Esophagus squamous epithelium (tissue), 5 donors: ENCODE results near the gene MSN. TPM values are rescaled to one million over a fixed set of nuclear protein-coding genes. Genes with fewer than 3 reads are reported as not detected.

Source experiments
- DNase-seq: peaks from one replicate; lab custom pipeline; 2025; lab: John Stamatoyannopoulos, UW
- H3K27ac ChIP-seq, 4 donors: fragments of 200-600 bp; sonication (generic); one replicate each; pipeline ENCODE4 v1.5.1; 2016 to 2019; ENCODE audit warnings: mild to moderate bottlenecking in 1 of 4
- H3K27me3 ChIP-seq, 4 donors: fragments of 200-600 bp; sonication (generic); 1 replicate in 3 of 4; 2 replicates in 1 of 4; pipeline versions ENCODE4 v1.5.1 to v1.6.0; 2017 to 2021; ENCODE audit warnings: antibody characterized with exemption in 1 of 4
- H3K36me3 ChIP-seq, 3 donors: fragments of 200-600 bp; sonication (generic); one replicate each; pipeline ENCODE4 v1.5.1; 2016 to 2019
- H3K4me1 ChIP-seq, 3 donors: fragments of 200-600 bp; sonication (generic); one replicate each; pipeline ENCODE4 v1.5.1; 2017 to 2019
- H3K4me3 ChIP-seq, 4 donors: fragments of 200-600 bp; sonication (generic); 1 replicate in 3 of 4; 2 replicates in 1 of 4; pipeline ENCODE4 v1.5.1; 2016 to 2019; ENCODE audit warnings: mild to moderate bottlenecking in 2 of 4, moderate library complexity in 1 of 4
- H3K9me3 ChIP-seq, 3 donors: fragments of 200-600 bp; sonication (generic); one replicate each; pipeline ENCODE4 v1.5.1; 2016 to 2019
- CTCF ChIP-seq, 6 experiments: fragments of 450-650 bp in 4 of 6; fragments of 200-600 bp in 2 of 6; sonication (generic) in 2 of 6; IDR thresholded peaks; one replicate each; pipeline ENCODE4 v1.5.1; 2016 to 2019; ENCODE audit warnings: antibody characterized with exemption in 6 of 6, mild to moderate bottlenecking in 4 of 6, moderate library complexity in 4 of 6
- POLR2A ChIP-seq, 4 donors: fragments of 450-650 bp; IDR thresholded peaks; one replicate each; pipeline ENCODE4 v1.6.1; 2017; ENCODE audit warnings: antibody characterized with exemption in 4 of 4, mild to moderate bottlenecking in 4 of 4, moderate library complexity in 3 of 4
- WGBS, 2 donors: methylation state at CpG; one replicate each; pipeline ENCODE4 v1.1.5; 2018; 5-methylcytosine and 5-hydroxymethylcytosine counted together
- intact Hi-C: fragments of 100-400 bp; cut with DNase I; formaldehyde crosslinking; loops from one replicate; pipeline ENCODE4 v1.15.0; 2022
- total RNA-seq, 4 donors: library from RNA; depleted of rRNA; stranded (reverse); fragments of >200 nt; gene quantifications; one replicate each; pipeline ENCODE4 v1.1.0, GENCODE V29; 2016
- donor health status: DM: yes; HTN: yes; CAD: no.

The MSN gene
- total RNA-seq, 4 donors from 2014 or later: 62.4 to 158 (median 133) TPM

- TF ChIP-seq CTCF (IDR thresholded peaks at IDR 0.05) (no peak), POLR2A (IDR thresholded peaks at IDR 0.05) (no peak)
- DNase-seq: no peak
- Histone ChIP-seq H3K4me3 (no peak overlapping the region), H3K27ac (no peak overlapping the region), H3K36me3 (peaks cover 0 to 56% (median 24%) of the 10 kb centered on the region in 3 donors), H3K27me3 (no peaks in the 10 kb centered on the region), H3K4me1 (peaks cover 0 to 10% (median 0%) of the 10 kb centered on the region in 3 donors), H3K9me3 (no peaks in the 10 kb centered on the region)
- intact Hi-C loops: loop anchor here (10.0 kb wide), 1 partner anchor 243 kb away; no protein-coding TSS in a partner anchor
- 61 to 63% methylated on average over 2 of the region's 2 CpGs for WGBS, 2 donors
These were observed 74.4 kb downstream of the MSN start for GRCh38 chrX:65741823-65742222.

- no peak for DNase-seq
- TF ChIP-seq POLR2A (IDR thresholded peaks at IDR 0.05) (no peak), CTCF (IDR thresholded peaks at IDR 0.05) (no peak)
- Histone ChIP-seq H3K4me3 (no peak overlapping the region), H3K27me3 (no peaks in the 10 kb centered on the region), H3K36me3 (peaks cover 0 to 25% (median 7%) of the 10 kb centered on the region in 3 donors), H3K4me1 (peaks cover 0 to 10% (median 0%) of the 10 kb centered on the region in 3 donors), H3K27ac (no peak overlapping the region), H3K9me3 (no peaks in the 10 kb centered on the region)
- intact Hi-C loops: loop anchor here (10.0 kb wide), 1 partner anchor 240 kb away; no protein-coding TSS in a partner anchor
- WGBS, 2 donors: 17 to 41% methylated on average over 1 of the region's 1 CpG
These were observed 77.5 kb downstream of the MSN start for GRCh38 chrX:65744965-65745364.

- Histone ChIP-seq H3K27ac (no peak overlapping the region), H3K27me3 (no peaks in the 10 kb centered on the region), H3K9me3 (no peaks in the 10 kb centered on the region), H3K4me1 (peaks cover 0 to 10% (median 0%) of the 10 kb centered on the region in 3 donors), H3K4me3 (no peak overlapping the region), H3K36me3 (peaks cover 0 to 20% (median 2%) of the 10 kb centered on the region in 3 donors)
- 53 to 57% methylated on average over 6 of the region's 6 CpGs for WGBS, 2 donors
- DNase-seq: no peak
- TF ChIP-seq POLR2A (IDR thresholded peaks at IDR 0.05) (no peak), CTCF (IDR thresholded peaks at IDR 0.05) (no peak)
- intact Hi-C loops: loop anchor here (10.0 kb wide), 1 partner anchor 239 kb away; no protein-coding TSS in a partner anchor
These were observed 78.0 kb downstream of the MSN start for GRCh38 chrX:65745427-65745826.

GRCh38 chrX:65745992-65746391 is 78.5 kb downstream of the MSN start:
- no peak for DNase-seq
- no peak overlapping the region for H3K27ac ChIP-seq
- TF ChIP-seq CTCF (IDR thresholded peaks at IDR 0.05) (peak in 3 of 6 experiments; percentile 8 to 40 (median 12)), POLR2A (IDR thresholded peaks at IDR 0.05) (no peak)
- intact Hi-C loops: loop anchor here (10.0 kb wide), 1 partner anchor 239 kb away; no protein-coding TSS in a partner anchor
- H3K27me3 ChIP-seq: no peaks in the 10 kb centered on the region
- H3K4me1 ChIP-seq: peaks cover 0 to 10% (median 0%) of the 10 kb centered on the region in 3 donors
- H3K9me3 ChIP-seq: no peaks in the 10 kb centered on the region
- H3K36me3 ChIP-seq: peaks cover 0 to 14% (median 0%) of the 10 kb centered on the region in 3 donors
- H3K4me3 ChIP-seq: no peak overlapping the region
- 39 to 49% methylated on average over 5 of the region's 5 CpGs for WGBS, 2 donors

- DNase-seq: no peak
- H3K36me3 ChIP-seq: no peaks in the 10 kb centered on the region
- H3K4me1 ChIP-seq: peaks cover 0 to 6% (median 0%) of the 10 kb centered on the region in 3 donors
- 55 to 76% methylated on average over 3 to 6 of the region's 6 CpGs for WGBS, 2 donors
- no peak overlapping the region for H3K27ac ChIP-seq
- H3K9me3 ChIP-seq: no peaks in the 10 kb centered on the region
- peaks cover 0 to 3% (median 0%) of the 10 kb centered on the region in 4 donors for H3K27me3 ChIP-seq
- TF ChIP-seq CTCF (IDR thresholded peaks at IDR 0.05) (no peak), POLR2A (IDR thresholded peaks at IDR 0.05) (no peak)
- intact Hi-C loops: no loop called here
- H3K4me3 ChIP-seq: no peak overlapping the region
These were observed 83.4 kb downstream of the MSN start for GRCh38 chrX:65750674-65751469.
